HepG2 (cell line): ENCODE results near the gene PLEKHG2. TPM values are rescaled to one million over a fixed set of nuclear protein-coding genes. Genes with fewer than 3 reads are reported as not detected.
A peak's percentile ranks its signal among the peaks of the same experiment; 100 is the strongest.

ENCODE experiments used
- BHLHE40 ChIP-seq: IDR thresholded peaks from 2 replicates; pipeline ENCODE4 v1.6.1; 2011; ENCODE audit warnings: low read length, improper control_type of control experiment
- BRCA1 ChIP-seq: sonication (generic); formaldehyde crosslinking; IDR thresholded peaks from 2 replicates; pipeline ENCODE4 v1.4.0; 2020; ENCODE audit warnings: missing genetic modification reagents
- CBX1 ChIP-seq: IDR thresholded peaks from one replicate; pipeline ENCODE4 v1.6.1; 2016; ENCODE audit warnings: antibody characterized with exemption, low read depth
- ERF ChIP-seq: IDR thresholded peaks from 2 replicates; pipeline ENCODE4 v1.6.1; 2018; ENCODE audit warnings: missing biosample characterization, missing genetic modification reagents
- ETV5 ChIP-seq: IDR thresholded peaks from 2 replicates; pipeline ENCODE4 v1.6.1; 2018; ENCODE audit warnings: missing biosample characterization, missing genetic modification reagents, inconsistent platforms, borderline replicate concordance
- GATAD2A ChIP-seq: IDR thresholded peaks from 2 replicates; pipeline ENCODE4 v1.6.1; 2016
- GLI4 ChIP-seq: sonication (generic); formaldehyde crosslinking; IDR thresholded peaks from 2 replicates; pipeline ENCODE4 v1.5.1; 2020; ENCODE audit warnings: missing genetic modification reagents, mild to moderate bottlenecking, moderate library complexity, borderline replicate concordance
- KDM6A ChIP-seq: IDR thresholded peaks from 2 replicates; pipeline ENCODE4 v1.6.1; 2016; ENCODE audit warnings: low read depth
- NFAT5 ChIP-seq: sonication (generic); formaldehyde crosslinking; IDR thresholded peaks from 2 replicates; pipeline ENCODE4 v1.4.0; 2020; ENCODE audit warnings: missing genetic modification reagents
- PRMT3 ChIP-seq: sonication (generic); formaldehyde crosslinking; IDR thresholded peaks from 2 replicates; pipeline ENCODE4 v1.8.1; 2022; ENCODE audit warnings: low read depth, mild to moderate bottlenecking, moderate library complexity, missing genetic modification reagents, borderline replicate concordance
- SNRNP70 ChIP-seq: fragments of 200-400 bp; formaldehyde crosslinking; IDR thresholded peaks from 2 replicates; pipeline ENCODE4 v1.6.1; 2017; ENCODE audit warnings: mild to moderate bottlenecking, low read depth, low read length, moderate library complexity
- TEAD2 ChIP-seq: sonication (generic); formaldehyde crosslinking; IDR thresholded peaks from 2 replicates; pipeline ENCODE4 v1.9.0; 2021; ENCODE audit warnings: missing genetic modification reagents
- TFE3 ChIP-seq: IDR thresholded peaks from 2 replicates; pipeline ENCODE4 v1.6.1; 2016
- ZBTB20 ChIP-seq: sonication (generic); formaldehyde crosslinking; IDR thresholded peaks from 2 replicates; pipeline ENCODE4 v1.8.1; 2023; ENCODE audit warnings: missing genetic modification reagents, low read depth, mild to moderate bottlenecking, borderline replicate concordance
- ZNF350 ChIP-seq: sonication (generic); formaldehyde crosslinking; IDR thresholded peaks from 2 replicates; pipeline ENCODE4 v1.4.0; 2020; ENCODE audit warnings: mild to moderate bottlenecking, low read depth, missing genetic modification reagents, borderline replicate concordance
- ZNF577 ChIP-seq: sonication (generic); formaldehyde crosslinking; IDR thresholded peaks from 2 replicates; pipeline ENCODE4 v1.4.0; 2020; ENCODE audit warnings: mild to moderate bottlenecking, low read depth, missing genetic modification reagents, borderline replicate concordance
- polyA plus RNA-seq, 8 experiments: library from polyadenylated mRNA; depleted of rRNA in 3 of 8; stranded (reverse) in 7 of 8; unstranded in 1 of 8; fragments of >200 nt; fragmentation: Illumina TruSeq in 4 of 8; extraction: Trizol in 4 of 8; gene quantifications; 2 replicates each; pipeline versions ENCODE4 v1.2.1 to v1.2.3, GENCODE V29; 2011 to 2016; ENCODE audit warnings: low read depth in 4 of 8, missing spikeins in 1 of 8, mixed read lengths in 1 of 8; ENCODE audit not compliant: insufficient read depth in 1 of 8
- total RNA-seq, 5 experiments: library from RNA; depleted of rRNA; stranded (reverse); fragments of >200 nt; fragmentation: Illumina TruSeq; extraction: Trizol; gene quantifications; 2 replicates each; pipeline ENCODE4 v1.2.3, GENCODE V29; 2016; ENCODE audit warnings: low read depth in 1 of 5
- TF ChIP-seq, protein P1 (sequence below): sonication (generic); formaldehyde crosslinking; IDR thresholded peaks from 2 replicates; pipeline ENCODE4 v1.4.0; 2020; ENCODE audit warnings: mild to moderate bottlenecking, missing genetic modification reagents
- TF ChIP-seq, protein P2 (sequence below): sonication (generic); formaldehyde crosslinking; IDR thresholded peaks from 2 replicates; pipeline ENCODE4 v1.5.0; 2020; ENCODE audit warnings: mild to moderate bottlenecking, missing genetic modification reagents, borderline replicate concordance

Gene PLEKHG2
- total and polyA plus RNA-seq, 2 of the 13 experiments (the other 11 are each of a cell fraction or from before 2014, with no cell fraction given), result 3.6 to 6.8 TPM

GRCh38 chr19:39413272-39413910, 922 bp downstream of the PLEKHG2 start (continued):
- TF ChIP-seq GLI4 (no peak), ZBTB20 (CRISPR knock-in tag) (no peak), ERF (CRISPR knock-in tag) (no peak), CBX1 (no peak), SNRNP70 (no peak), KDM6A (CRISPR knock-in tag) (no peak), PRMT3 (CRISPR knock-in tag) (no peak), ETV5 (CRISPR knock-in tag) (peak; percentile 36; the same call in 1 of the 2 replicates), NFAT5 (CRISPR knock-in tag) (no peak), ZNF350 (CRISPR knock-in tag) (no peak), GATAD2A (CRISPR knock-in tag) (0 out of 2 replicates have a peak, but pooled peaks have one; percentile 4), BRCA1 (no peak), TEAD2 (CRISPR knock-in tag) (no peak), ZNF577 (CRISPR knock-in tag) (no peak), TFE3 (CRISPR knock-in tag) (no peak), BHLHE40 (no peak)
- TF ChIP-seq, protein P1, sequence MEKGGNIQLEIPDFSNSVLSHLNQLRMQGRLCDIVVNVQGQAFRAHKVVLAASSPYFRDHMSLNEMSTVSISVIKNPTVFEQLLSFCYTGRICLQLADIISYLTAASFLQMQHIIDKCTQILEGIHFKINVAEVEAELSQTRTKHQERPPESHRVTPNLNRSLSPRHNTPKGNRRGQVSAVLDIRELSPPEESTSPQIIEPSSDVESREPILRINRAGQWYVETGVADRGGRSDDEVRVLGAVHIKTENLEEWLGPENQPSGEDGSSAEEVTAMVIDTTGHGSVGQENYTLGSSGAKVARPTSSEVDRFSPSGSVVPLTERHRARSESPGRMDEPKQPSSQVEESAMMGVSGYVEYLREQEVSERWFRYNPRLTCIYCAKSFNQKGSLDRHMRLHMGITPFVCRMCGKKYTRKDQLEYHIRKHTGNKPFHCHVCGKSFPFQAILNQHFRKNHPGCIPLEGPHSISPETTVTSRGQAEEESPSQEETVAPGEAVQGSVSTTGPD (CRISPR knock-in tag), result no peak
- TF ChIP-seq, protein P2, sequence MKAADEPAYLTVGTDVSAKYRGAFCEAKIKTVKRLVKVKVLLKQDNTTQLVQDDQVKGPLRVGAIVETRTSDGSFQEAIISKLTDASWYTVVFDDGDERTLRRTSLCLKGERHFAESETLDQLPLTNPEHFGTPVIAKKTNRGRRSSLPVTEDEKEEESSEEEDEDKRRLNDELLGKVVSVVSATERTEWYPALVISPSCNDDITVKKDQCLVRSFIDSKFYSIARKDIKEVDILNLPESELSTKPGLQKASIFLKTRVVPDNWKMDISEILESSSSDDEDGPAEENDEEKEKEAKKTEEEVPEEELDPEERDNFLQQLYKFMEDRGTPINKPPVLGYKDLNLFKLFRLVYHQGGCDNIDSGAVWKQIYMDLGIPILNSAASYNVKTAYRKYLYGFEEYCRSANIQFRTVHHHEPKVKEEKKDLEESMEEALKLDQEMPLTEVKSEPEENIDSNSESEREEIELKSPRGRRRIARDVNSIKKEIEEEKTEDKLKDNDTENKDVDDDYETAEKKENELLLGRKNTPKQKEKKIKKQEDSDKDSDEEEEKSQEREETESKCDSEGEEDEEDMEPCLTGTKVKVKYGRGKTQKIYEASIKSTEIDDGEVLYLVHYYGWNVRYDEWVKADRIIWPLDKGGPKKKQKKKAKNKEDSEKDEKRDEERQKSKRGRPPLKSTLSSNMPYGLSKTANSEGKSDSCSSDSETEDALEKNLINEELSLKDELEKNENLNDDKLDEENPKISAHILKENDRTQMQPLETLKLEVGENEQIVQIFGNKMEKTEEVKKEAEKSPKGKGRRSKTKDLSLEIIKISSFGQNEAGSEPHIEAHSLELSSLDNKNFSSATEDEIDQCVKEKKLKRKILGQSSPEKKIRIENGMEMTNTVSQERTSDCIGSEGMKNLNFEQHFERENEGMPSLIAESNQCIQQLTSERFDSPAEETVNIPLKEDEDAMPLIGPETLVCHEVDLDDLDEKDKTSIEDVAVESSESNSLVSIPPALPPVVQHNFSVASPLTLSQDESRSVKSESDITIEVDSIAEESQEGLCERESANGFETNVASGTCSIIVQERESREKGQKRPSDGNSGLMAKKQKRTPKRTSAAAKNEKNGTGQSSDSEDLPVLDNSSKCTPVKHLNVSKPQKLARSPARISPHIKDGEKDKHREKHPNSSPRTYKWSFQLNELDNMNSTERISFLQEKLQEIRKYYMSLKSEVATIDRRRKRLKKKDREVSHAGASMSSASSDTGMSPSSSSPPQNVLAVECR (CRISPR knock-in tag), result no peak
